Ecto neural progenitor cell (in vitro differentiated cells): ENCODE data around the gene CCNF.

Source experiments
- DNase-seq: peaks from one replicate; pipeline ENCODE4 v3.0.0-alpha.2; 2018; ENCODE audit warnings: low spot score

The CCNF gene

GRCh38 chr16:2501946-2502895, 73.0 kb downstream of the CCNF start:
- DNase-seq = no peak

GRCh38 chr16:2505695-2506094, 76.4 kb downstream of the CCNF start:
- DNase-seq = no peak

GRCh38 chr16:2507052-2507659, 77.9 kb downstream of the CCNF start:
- no peak for DNase-seq

GRCh38 chr16:2507665-2508064, 78.4 kb downstream of the CCNF start:
- no peak for DNase-seq
